PC-9 (cell line): Measurements from ENCODE around the gene LRRC37B.
"Not testable (repeated sequence)": the region's sequence is repeated elsewhere in the genome, so short reads cannot be mapped to it uniquely, and the experiment has no call there.

Experiments
- CTCF ChIP-seq: fragments of 200-600 bp; sonication (generic); conservative IDR thresholded peaks from 2 replicates; pipeline ENCODE4 v1.6.1; 2017; ENCODE audit warnings: mixed run types, antibody characterized with exemption, mild to moderate bottlenecking, moderate library complexity
- EZH2 ChIP-seq: fragments of 200-600 bp; sonication (generic); IDR thresholded peaks from 2 replicates; pipeline ENCODE4 v1.8.0; 2017; ENCODE audit warnings: antibody characterized with exemption, low read depth

- not testable (repeated sequence) for TF ChIP-seq CTCF, EZH2
These were observed 20.1 kb downstream of the LRRC37B start for GRCh38 chr17:32027271-32027670.
